Activated T-cell treated with anti-CD3 and anti-CD28 coated beads, Interleukin-2, amount 50 U/mL, for 24 hours (primary cell): ENCODE results near the gene RPRD2.
"Not testable (repeated sequence)": the region's sequence is repeated elsewhere in the genome, so short reads cannot be mapped to it uniquely, and the experiment has no call there.

Experiments used
- DNase-seq: peaks from one replicate; pipeline ENCODE4 v3.0.0-alpha.2; 2020
- H3K27ac Mint-ChIP-seq: 2 replicates; pipeline ENCODE4 v1.8.0; 2020; ENCODE audit warnings: mild to moderate bottlenecking, mixed read lengths
- H3K27me3 Mint-ChIP-seq: 2 replicates; pipeline ENCODE4 v1.8.0; 2020; ENCODE audit warnings: mixed read lengths
- H3K36me3 Mint-ChIP-seq: 2 replicates; pipeline ENCODE4 v1.8.0; 2020; ENCODE audit warnings: low read depth, mixed read lengths
- H3K4me1 Mint-ChIP-seq: 2 replicates; pipeline ENCODE4 v1.8.0; 2020; ENCODE audit warnings: low read depth, mixed read lengths
- H3K4me3 Mint-ChIP-seq: 2 replicates; pipeline ENCODE4 v1.8.0; 2020; ENCODE audit warnings: mild to moderate bottlenecking, moderate library complexity, mixed read lengths
- H3K9me3 Mint-ChIP-seq: 2 replicates; pipeline ENCODE4 v1.8.0; 2020; ENCODE audit warnings: mixed read lengths

Gene RPRD2

DNA sequence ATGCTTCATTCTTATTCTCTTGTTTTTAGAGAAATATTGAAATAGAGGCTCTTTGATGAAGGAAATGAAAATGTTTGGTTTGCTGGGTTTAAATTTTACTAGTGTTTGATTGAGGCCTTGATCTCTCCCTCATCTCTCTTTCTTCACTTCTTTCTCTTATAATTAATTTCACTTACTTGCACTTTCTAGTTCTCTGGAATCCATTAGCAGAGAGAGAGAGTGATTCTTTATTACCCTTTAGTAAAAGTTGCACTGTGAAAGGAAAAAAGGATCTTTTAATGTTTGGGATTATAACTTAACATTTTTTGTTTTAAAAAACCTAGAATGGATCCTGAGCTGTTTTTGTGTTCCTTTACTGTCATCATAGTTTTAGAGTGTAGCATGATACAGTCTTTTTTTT lies 12.2 kb downstream of the RPRD2 start:
- H3K27me3 Mint-ChIP-seq: no peaks in the 10 kb centered on the region

DNA sequence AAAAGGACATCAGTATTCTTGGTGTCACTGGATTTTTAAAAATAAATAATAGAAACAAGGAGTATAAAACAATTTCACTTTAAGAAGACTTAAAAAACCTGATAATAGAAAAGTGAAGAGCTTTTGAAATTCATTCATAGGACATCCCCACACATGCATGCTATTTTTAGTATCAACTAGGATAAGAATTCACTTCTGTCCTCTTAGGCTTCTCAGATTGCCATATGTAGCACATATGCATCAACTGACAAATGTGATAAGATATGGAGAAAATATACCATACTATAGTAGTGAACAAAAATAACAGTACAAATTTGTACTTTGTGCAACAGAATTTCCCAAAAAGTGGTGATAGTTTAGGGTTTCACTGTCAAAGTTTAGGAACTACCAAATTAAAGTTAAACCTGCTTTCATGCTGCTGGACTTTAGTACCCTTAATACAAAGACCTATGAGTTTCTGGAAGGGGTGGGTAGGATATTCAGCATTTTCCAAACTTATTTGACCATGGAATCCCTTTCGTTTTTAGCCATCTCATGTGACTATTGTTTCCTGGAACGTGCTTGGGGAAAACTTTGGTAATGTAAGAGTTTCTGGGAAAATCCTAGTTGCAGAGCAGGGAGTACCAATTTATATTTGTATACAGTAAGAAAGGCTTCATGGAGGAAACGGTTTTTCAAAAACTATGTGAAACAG lies 19.8 kb downstream of the RPRD2 start:
- Mint-ChIP-seq H3K27ac (no peak overlapping the region), H3K27me3 (no peaks in the 10 kb centered on the region), H3K36me3 (peaks cover 12% of the 10 kb centered on the region), H3K4me3 (no peak overlapping the region), H3K4me1 (peaks cover 46% of the 10 kb centered on the region), H3K9me3 (no peaks in the 10 kb centered on the region)
- DNase-seq: no peak

More for the DNA sequence above, 12.2 kb downstream of the RPRD2 start:
- peak overlapping the region; percentile 56 for H3K27ac Mint-ChIP-seq
- no peak overlapping the region for H3K4me3 Mint-ChIP-seq
- peaks cover 6% of the 10 kb centered on the region for H3K36me3 Mint-ChIP-seq
- H3K4me1 Mint-ChIP-seq: peaks cover 60% of the 10 kb centered on the region
- no peak for DNase-seq
- no peaks in the 10 kb centered on the region for H3K9me3 Mint-ChIP-seq

DNA sequence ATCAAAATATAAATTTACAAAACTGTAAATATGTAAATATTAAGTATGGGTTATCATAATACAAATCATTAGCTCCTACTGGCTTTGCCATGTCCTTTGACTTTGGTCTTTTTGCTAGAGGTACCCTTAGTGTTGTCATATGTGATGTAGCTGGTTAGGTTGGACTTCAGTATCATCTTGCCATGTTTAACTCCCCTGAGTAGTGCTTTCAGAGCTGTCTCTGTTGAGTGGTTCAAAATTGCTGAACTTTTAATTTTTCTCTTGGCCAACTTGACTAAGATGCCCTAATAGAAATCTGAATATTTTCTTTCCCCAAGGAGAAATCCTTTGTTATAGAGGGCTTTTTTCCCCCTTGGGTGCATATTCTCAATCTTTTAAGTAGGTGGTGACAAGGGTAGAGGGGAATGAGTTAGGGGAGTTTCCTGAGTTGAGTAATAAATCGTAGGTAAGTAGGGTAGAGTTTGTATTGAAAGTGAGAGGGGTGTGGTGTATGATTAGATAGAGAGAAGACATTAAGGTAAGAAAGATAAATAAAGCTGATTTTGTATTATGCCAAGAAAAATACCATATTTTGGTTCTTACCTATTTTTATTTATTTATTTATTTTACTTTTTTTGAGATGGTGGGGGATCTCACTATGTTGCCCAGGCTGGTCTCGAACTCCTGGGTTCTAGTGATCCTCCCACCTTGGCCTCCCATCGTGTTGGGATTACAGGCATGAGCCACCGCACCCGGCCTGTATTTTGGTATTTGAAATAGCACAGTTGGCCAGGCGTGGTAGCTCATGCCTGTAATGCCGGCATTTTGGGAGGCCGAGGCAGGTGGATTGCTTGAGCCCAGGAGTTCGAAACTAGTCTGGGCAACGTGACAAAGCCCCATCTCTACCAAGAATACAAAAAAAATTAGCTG lies 21.8 kb downstream of the RPRD2 start:
- no peaks in the 10 kb centered on the region for H3K27me3 Mint-ChIP-seq
- H3K9me3 Mint-ChIP-seq: no peaks in the 10 kb centered on the region
- DNase-seq: no peak
- peaks cover 58% of the 10 kb centered on the region for H3K4me1 Mint-ChIP-seq
- H3K4me3 Mint-ChIP-seq: no peak overlapping the region
- H3K27ac Mint-ChIP-seq: peak overlapping the region; percentile 35
- H3K36me3 Mint-ChIP-seq: peaks cover 17% of the 10 kb centered on the region

DNA sequence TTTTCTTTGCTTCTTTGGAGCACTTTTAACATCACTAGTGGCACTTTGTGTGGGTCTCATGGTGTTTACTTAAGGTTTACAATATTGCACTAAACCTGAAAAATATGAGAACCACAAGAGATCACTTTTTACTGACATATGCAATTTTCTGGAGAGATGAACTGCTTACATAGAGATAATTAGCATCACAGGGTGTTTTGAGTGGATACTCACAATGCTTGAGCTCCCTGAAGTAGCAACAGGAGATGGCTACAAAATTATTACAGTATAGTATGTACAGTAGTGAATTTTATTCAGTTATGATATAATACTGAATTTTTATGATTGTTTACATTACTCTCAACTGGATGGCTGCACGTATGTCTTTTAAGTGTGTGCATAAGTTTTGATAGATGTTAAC lies 22.6 kb downstream of the RPRD2 start:
- Mint-ChIP-seq H3K27ac (no peak overlapping the region), H3K4me3 (no peak overlapping the region), H3K27me3 (no peaks in the 10 kb centered on the region), H3K4me1 (peaks cover 55% of the 10 kb centered on the region), H3K36me3 (peaks cover 13% of the 10 kb centered on the region), H3K9me3 (no peaks in the 10 kb centered on the region)
- DNase-seq: no peak

DNA sequence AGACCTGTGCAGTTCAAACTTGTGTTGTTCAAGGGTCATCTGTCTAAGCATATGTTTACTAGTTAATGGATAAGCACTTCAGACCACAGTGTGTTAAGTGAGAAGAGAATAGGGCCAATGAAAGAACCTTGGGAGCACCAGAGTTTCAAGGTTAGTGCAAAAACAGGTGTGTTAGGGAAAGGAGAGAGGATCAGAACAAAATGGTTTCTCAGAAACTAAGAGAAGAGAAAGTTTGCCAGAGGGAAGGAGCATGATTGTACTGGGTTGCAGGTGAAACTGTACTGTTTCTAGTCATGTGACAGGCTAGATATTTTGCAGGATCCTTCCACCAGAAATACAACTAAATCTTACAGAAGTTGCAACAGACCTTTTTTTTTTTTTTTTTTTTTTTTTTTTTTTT lies 23.3 kb downstream of the RPRD2 start:
- no peak overlapping the region for H3K4me3 Mint-ChIP-seq
- peaks cover 55% of the 10 kb centered on the region for H3K4me1 Mint-ChIP-seq
- no peaks in the 10 kb centered on the region for H3K9me3 Mint-ChIP-seq
- peak overlapping the region; percentile 34 for H3K27ac Mint-ChIP-seq
- DNase-seq: no peak
- peaks cover 10% of the 10 kb centered on the region for H3K36me3 Mint-ChIP-seq
- no peaks in the 10 kb centered on the region for H3K27me3 Mint-ChIP-seq

DNA sequence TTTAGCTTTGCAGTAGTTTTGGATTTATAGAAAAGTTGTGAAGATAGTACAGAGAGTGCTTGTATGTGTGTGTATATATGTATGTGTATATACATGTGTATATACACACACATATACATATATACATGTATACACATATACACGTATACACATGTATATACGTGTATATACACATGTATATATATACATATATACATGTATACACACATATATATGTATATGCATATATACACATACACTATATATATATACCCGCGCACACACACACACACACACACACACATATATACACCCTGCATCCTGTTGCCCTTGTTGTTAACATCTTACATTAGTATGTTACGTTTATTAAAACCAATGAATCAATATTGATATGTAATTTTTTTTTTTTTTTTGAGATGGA lies 24.3 kb downstream of the RPRD2 start:
- H3K27ac Mint-ChIP-seq: no peak overlapping the region
- H3K36me3 Mint-ChIP-seq: peaks cover 10% of the 10 kb centered on the region
- DNase-seq: no peak
- H3K9me3 Mint-ChIP-seq: no peaks in the 10 kb centered on the region
- H3K4me1 Mint-ChIP-seq: peaks cover 59% of the 10 kb centered on the region
- no peak overlapping the region for H3K4me3 Mint-ChIP-seq
- H3K27me3 Mint-ChIP-seq: no peaks in the 10 kb centered on the region

DNA sequence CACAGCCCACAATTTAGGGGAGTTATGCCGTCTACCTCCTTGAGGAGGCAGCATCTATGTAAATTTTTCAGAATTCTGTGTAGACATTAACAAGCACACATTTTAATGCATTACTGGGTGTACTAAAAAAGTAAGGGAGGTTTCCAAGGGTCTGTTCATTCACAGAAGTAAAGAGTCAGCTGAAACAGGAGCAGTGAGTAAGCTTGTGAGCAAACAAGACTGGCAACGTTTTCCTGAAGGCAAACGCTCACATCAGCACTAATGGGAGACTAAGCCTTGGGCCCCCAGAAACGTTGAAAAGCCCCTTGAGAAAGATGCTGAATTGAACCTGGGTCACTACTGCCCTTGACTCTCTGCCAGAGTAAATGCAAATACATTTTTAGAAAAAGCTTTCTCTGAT lies 25.7 kb downstream of the RPRD2 start:
- DNase-seq: no peak
- Mint-ChIP-seq H3K27me3 (no peaks in the 10 kb centered on the region), H3K36me3 (peaks cover 9% of the 10 kb centered on the region), H3K27ac (peak overlapping the region; percentile 62), H3K9me3 (no peaks in the 10 kb centered on the region), H3K4me3 (no peak overlapping the region), H3K4me1 (peaks cover 52% of the 10 kb centered on the region)

DNA sequence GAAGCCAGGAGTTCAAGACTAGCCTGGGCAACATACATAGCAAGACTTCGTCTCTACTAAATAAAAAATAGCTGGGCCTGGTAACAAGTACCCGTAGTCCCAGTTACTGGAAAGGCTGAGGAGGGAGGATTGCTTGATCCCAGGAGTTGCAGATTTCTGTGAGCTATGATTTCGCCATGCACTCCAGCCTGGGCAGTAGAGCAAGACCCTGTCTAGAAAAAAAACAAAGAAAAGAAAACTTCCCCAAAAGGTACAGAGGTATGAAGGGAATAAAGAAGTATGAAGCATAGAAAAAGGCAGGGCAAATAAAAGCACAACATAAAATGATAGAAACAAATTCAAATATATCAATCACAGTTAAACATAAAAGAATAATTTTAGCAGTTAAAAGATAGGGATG lies 28.7 kb downstream of the RPRD2 start:
- Mint-ChIP-seq H3K27me3 (no peaks in the 10 kb centered on the region), H3K36me3 (peaks cover 25% of the 10 kb centered on the region), H3K4me3 (no peak overlapping the region), H3K9me3 (peaks cover 4% of the 10 kb centered on the region), H3K4me1 (peaks cover 48% of the 10 kb centered on the region), H3K27ac (no peak overlapping the region)
- DNase-seq: no peak

DNA sequence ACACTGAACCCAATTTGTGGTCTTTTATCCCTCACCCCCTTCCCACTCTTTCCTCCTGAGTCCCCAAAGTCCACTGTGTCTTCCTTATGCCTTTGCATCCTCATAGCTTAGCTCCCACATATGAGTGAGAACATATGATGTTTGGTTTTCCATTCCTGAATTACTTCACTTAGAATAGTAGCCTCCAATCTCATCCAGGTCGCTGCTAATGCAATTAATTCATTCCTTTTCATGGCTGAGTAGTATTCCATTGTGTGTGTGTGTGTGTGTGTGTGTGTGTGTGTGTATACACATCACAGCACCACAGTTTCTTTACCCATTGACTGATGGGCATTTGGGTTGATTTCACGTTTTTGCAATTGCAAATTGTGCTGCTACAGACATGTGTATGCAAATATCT lies 31.2 kb downstream of the RPRD2 start:
- H3K36me3 Mint-ChIP-seq: peaks cover 22% of the 10 kb centered on the region
- not testable (repeated sequence) for DNase-seq, H3K9me3 Mint-ChIP-seq, H3K27me3 Mint-ChIP-seq, H3K4me3 Mint-ChIP-seq, H3K27ac Mint-ChIP-seq
- peaks cover 37% of the 10 kb centered on the region for H3K4me1 Mint-ChIP-seq

DNA sequence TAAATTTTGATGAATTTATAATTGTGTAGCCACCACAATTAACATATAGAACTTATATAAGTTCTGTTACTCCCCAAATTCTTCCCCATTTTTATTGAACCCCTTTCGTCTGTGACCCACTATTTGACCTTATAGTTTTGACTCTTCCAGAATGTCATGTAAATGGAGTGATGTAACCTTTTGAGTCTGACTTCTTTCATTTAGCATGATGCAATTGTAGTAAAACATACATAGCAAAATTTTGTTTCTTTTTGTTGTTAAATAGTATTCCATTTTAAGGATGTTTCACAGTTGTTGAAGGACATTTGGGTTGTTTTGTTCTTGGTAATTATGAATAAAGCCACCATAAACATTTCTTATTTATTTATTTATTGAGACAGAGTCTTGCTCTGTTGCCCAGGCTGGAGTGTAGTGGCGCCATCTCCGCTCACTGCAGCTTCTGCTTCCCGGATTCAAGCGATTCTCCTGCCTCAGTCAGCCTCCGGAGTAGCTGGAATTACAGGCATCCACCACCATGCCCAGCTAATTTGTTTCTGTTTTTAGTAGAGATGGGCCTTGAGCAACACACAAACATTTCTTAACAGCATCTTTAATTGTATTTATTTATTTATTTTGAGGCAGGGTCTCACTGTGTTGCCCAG lies 33.6 kb downstream of the RPRD2 start:
- Mint-ChIP-seq H3K4me1 (peaks cover 31% of the 10 kb centered on the region), H3K27ac (no peak overlapping the region), H3K4me3 (no peak overlapping the region), H3K27me3 (no peaks in the 10 kb centered on the region), H3K36me3 (peaks cover 27% of the 10 kb centered on the region), H3K9me3 (peaks cover 4% of the 10 kb centered on the region)
- no peak for DNase-seq

DNA sequence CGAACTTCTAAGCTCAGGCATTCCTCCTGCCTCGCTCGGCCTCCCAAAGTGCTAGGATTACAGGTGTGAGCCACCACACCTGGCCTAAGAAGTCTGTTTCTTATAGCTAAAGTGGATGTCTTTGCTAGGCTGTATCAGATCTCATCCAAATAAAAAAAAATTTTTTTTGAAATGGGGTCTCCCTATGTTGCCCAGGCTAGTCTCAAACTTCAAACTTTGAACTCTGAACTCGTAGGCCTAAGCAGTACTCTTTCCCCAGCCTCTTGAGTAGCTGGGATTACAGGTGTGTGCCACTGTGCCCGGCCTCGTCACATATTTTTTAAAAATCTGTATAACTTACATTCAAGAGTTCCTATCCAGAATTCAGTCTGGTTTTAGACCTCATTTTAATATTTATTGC lies 40.5 kb downstream of the RPRD2 start:
- Mint-ChIP-seq H3K4me3 (no peak overlapping the region), H3K4me1 (peaks cover 59% of the 10 kb centered on the region), H3K27me3 (no peaks in the 10 kb centered on the region), H3K9me3 (no peaks in the 10 kb centered on the region), H3K36me3 (peaks cover 15% of the 10 kb centered on the region), H3K27ac (no peak overlapping the region)
- no peak for DNase-seq

DNA sequence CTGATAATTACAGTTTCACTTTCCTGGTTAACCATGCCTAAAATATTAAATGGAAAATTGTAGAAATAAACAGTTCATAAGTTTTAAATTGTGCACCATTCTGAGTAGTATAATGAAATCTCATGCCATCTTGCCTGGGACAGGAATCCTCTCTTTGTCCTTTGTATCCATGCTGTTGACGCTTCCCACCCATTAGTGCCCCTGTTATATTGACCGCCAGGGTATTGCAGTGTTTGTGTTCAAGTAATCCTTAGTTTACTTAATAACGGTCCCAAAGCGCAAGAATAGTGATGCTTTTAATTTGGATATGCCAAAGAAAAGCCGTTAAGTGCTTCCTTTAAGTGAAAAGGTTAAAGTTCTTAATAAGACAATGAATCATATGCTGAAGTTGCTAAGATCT lies 41.7 kb downstream of the RPRD2 start:
- Mint-ChIP-seq H3K9me3 (no peaks in the 10 kb centered on the region), H3K36me3 (peaks cover 8% of the 10 kb centered on the region), H3K27ac (peak overlapping the region; percentile 9), H3K4me1 (peaks cover 62% of the 10 kb centered on the region), H3K4me3 (no peak overlapping the region), H3K27me3 (no peaks in the 10 kb centered on the region)
- no peak for DNase-seq

DNA sequence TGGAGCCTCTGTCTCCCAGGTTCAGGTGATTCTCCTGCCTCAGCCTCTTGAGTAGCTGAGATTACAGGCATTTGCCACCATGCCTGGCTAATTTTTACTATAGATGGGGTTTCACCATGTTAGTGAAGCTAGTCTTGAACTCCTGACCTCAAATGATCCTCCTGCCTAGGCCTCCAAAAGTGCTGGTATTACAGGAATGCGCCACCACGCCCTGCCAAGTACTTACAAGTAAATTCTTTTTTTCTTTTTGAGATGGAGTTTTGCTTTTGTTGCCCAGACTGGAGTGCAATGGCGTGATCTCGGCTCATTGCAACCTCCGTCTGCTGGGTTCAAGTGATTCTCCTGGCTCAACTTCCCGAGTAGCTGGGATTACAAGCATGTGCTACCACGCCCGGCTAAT lies 42.5 kb downstream of the RPRD2 start:
- H3K36me3 Mint-ChIP-seq: peaks cover 10% of the 10 kb centered on the region
- H3K4me3 Mint-ChIP-seq: no peak overlapping the region
- H3K27ac Mint-ChIP-seq: peak overlapping the region; percentile 38
- no peaks in the 10 kb centered on the region for H3K9me3 Mint-ChIP-seq
- no peak for DNase-seq
- no peaks in the 10 kb centered on the region for H3K27me3 Mint-ChIP-seq
- H3K4me1 Mint-ChIP-seq: peaks cover 64% of the 10 kb centered on the region

DNA sequence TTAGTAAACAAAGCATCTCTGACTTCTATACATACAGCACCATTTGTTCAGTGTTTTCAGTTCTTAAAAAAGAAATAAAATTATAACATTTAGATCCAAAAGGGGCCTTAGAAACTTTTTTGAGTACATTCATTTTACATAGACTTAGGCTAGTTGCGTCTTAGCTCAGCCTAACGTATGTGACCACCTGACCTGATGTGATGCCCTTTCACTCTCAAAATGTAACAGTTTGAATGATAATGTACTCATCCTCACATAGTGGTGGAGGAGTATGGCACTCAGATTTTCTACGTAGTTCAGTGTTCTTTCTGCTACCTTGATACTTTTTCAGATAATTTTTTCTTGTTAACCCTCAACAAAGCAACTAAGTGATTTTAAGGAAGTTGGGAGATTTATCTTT lies 43.4 kb downstream of the RPRD2 start:
- no peak overlapping the region for H3K4me3 Mint-ChIP-seq
- peaks cover 10% of the 10 kb centered on the region for H3K36me3 Mint-ChIP-seq
- no peaks in the 10 kb centered on the region for H3K27me3 Mint-ChIP-seq
- peak overlapping the region; percentile 46 for H3K27ac Mint-ChIP-seq
- no peaks in the 10 kb centered on the region for H3K9me3 Mint-ChIP-seq
- peaks cover 69% of the 10 kb centered on the region for H3K4me1 Mint-ChIP-seq
- no peak for DNase-seq

DNA sequence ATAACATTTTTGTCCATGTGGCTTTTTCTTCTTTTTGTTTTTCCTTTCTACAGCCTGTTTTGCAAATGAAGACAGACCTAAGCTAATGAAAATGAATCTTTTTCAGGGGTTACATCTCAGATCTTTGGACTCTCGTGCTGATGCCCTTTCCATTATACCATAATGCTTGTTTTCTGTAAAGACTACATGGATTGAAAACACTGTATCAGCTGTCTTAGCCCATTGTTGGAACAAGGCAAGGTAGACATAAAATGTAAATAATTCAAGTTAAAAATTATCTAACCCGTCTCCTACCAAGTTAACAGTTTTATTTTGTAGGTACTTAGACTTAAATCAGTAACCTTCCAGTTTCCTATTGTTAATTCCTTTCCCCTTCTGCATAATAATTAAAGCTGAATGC lies 44.9 kb downstream of the RPRD2 start:
- Mint-ChIP-seq H3K27me3 (no peaks in the 10 kb centered on the region), H3K27ac (no peak overlapping the region), H3K4me1 (peaks cover 65% of the 10 kb centered on the region), H3K9me3 (no peaks in the 10 kb centered on the region), H3K36me3 (peaks cover 6% of the 10 kb centered on the region), H3K4me3 (no peak overlapping the region)
- DNase-seq: no peak
